NCI-H526 treated with DMSO at 0.1 percent for 48 hours (cell line): ENCODE data around the gene TARS2.

Experiments
- DNase-seq: peaks from one replicate; lab custom pipeline; 2025; lab: John Stamatoyannopoulos, UW

Gene TARS2

DNA sequence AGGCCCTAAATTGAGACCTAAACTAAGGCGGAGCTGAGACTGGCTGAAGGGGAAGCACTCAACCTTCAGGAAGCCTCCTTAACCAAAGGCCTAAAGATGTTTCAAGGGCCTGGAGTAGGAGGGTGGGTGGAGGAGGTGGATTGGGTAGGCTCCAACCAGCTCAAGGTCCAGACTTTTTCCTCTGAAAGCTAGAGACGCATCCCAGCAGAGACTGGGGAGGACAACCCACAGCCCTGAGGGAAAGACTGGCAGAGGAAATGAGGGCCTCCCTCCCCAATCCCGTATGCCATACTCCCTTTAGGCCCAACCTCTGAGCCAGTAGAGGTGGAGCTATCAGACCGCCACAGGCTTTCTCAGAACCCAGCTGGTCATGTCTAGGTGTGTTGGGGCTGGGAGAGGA is 21.8 kb downstream of the TARS2 start:
- no peak for DNase-seq

DNA sequence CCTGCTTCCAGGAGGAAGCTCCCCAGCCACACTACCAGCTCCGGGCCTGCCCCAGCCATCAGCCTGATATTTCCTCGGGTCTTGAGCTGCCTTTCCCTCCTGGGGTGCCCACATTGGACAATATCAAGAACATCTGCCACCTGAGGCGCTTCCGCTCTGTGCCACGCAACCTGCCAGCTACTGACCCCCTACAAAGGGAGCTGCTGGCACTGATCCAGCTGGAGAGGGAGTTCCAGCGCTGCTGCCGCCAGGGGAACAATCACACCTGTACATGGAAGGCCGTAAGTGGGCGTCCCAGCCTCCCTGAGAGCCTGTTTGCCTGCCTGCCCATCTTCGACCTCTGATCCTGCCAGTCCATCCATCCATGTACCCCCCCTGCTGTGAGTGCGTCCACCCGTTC is 24.3 kb downstream of the TARS2 start:
- DNase-seq: no peak

DNA sequence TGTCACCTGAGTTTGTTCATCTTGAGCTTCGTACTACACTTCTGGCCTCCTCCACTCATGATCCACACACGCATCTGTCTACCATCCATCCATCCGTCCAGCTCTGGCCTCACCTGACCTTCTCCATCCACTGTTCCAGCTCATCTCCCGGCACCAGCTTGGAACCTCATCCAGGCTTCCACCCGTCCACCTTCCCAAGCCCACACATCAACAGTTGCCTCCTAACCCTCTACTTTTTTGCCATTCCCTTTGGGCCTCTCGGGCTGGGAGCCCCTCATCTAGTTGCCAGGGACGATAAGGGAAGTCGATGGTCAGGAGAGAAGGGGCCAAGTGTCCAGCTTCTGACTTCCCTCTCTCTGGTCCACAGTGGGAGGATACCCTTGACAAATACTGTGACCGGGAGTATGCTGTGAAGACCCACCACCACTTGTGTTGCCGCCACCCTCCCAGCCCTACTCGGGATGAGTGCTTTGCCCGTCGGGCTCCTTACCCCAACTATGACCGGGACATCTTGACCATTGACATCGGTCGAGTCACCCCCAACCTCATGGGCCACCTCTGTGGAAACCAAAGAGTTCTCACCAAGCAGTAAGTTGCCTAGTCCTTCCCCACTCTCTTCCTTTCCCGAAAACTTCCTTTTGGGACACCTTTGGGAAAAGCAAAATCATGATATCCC is 24.9 kb downstream of the TARS2 start:
- DNase-seq: no peak

DNA sequence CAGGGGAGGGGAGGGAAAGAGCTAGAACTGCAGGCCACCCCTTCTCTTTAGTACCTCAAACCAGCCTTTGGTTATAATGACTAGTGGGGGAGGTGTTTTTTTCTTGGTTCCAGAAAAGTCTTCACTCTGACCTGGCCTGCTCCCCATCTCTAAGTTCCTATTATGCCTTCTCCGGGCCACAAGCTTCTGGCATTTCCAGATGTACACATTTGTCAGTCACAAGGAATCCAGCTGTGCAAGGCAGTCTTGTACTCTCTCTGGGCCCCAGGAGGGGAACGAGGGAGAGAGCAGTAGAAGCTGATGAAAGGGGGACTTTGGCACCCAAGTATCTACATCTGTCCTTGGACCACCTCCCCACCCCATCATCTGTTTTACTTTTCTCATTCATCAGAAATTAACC is 25.6 kb downstream of the TARS2 start:
- no peak for DNase-seq

DNA sequence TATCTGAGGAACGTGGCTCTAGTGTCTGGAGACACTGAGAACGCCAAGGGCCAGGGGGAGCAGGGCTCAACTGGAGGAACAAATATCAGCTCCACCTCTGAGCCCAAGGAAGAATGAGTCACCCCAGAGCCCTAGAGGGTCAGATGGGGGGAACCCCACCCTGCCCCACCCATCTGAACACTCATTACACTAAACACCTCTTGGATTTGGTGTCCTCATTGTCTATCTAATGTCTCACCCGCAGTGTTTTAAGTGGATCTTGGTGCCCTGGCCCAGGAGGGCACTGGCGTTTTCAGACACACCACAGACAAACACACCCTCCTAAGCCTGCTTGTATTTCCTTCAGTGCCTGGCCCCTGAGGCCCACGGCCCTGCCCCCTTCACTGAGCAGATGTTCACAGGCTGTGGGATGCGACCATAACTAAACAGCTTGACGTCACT is 26.2 kb downstream of the TARS2 start:
- no peak for DNase-seq

DNA sequence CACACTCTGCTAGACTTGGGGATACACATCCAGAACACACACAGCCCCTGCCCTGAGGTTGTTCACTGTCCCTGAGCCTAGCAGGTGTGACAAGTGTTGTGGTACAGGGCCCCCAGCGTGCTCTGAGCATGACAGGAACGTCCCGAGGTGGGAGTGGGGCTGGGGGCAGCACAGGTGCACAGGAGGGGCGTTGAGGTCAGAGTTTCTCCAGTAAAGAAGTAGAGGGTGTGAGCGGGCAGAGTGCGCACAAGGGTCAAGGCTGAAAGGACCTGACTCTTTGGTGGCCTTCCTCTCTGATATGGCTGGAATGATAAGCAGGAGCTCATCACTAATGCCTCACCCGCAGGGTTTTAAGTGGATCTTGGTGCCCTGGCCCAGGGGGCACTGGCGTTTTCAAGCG is 27.0 kb downstream of the TARS2 start:
- DNase-seq: no peak

DNA sequence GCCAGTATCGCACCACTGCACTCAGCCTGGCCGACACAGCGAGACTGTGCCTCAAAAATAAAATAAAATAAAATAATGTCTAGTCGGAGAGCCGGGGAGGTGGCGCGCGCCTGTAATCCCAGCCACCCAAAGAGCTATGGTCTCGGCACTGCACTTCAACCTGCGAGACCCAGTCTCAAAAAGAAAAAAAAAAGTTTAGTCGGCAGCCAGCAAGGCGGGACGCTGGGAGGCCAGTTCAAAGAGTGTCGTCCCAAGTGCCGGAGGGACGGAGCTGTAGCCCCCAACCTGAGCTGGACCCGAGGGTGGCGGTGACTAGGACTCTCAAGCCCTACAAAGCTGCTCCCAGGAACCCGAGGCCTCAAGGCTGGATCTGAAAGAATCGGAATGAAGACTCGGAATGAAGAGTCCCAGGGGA is 27.7 kb downstream of the TARS2 start:
- no peak for DNase-seq

DNA sequence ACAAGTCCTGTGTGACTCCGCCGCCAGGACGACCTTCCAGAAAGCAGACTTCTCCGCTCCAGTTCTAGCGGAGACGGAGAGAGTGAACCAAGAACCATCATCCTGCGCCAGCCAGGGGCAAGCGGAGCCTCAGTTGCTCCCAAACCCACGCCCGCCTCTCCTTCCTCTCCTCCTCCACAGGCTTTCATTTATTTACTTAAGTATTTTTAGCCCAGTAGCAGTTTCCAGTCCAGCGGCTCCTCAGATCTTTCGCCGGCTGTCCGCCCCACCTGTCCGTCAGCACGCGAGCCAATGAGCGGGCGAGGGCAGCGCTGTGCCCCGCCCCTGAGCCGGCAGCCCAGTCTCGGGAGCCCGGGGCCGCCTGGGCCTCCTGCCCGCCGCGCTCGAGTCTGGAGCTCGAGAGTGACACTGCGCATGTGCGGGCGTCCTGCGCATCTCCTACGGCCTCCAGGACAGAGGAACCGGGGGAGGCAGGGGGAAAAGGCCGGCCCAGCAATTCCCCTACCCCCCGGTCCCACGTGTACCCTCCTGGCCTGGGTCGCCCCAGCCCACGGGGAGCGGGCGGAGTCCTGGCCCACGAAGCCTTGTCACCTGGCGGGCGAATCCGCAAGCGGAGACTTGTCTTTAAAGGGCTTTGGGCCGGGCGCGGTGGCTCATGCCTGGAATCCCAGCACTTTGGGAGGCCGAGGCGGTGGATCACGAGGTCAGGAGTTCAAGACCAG is 28.3 kb downstream of the TARS2 start, which contains the start of gene FALEC:
Gene FALEC (plus strand): TSS at position 425 of the 722 bp plus-strand sequence.
- DNase-seq: peak; percentile 99

DNA sequence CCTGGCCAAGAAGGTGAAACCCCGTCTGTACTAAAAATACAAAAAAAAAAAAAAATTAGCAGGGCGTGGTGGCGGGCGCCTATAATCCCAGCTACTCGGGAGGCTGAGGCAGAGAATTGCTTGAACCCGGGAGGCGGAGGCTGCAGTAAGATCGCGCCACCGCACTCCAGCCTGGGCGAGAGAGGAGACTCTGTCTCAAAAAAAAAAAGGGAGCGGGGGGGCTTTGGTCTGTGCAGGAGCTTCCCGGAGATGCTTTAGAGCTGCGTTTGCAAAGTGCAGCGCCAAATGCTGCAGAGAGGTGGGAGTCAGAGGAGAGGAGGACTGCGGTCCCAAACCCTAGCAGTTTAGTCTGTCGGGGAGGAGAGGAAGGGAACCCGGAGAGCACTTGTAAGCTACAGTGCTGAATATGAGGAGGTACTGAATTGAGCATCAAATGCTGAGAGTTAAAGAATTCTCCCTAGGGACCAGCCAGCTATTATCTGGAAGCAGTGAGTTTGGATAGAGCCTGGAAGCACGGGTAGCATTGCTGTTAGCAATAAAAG is 28.9 kb downstream of the TARS2 start:
- peak; percentile 99 for DNase-seq

DNA sequence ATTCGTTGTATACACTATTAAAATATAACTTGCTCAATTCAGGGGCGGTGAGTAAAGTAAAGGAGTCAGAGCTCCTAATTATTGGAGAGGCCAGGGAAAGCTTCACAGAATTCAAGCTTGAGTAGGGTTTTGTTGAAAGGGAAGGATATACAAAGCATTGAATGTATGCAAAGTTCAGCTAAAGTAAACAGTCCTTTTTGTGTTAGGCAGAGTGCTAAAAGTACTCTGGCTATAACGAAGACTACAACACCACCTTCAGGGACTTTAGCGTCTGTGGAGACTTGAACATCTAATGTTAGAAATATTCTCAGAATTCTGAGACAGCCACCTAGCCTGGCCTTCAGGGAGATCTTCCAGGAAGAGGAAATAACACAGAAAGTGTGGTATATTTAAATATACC is 29.4 kb downstream of the TARS2 start:
- DNase-seq: peak; percentile 99

DNA sequence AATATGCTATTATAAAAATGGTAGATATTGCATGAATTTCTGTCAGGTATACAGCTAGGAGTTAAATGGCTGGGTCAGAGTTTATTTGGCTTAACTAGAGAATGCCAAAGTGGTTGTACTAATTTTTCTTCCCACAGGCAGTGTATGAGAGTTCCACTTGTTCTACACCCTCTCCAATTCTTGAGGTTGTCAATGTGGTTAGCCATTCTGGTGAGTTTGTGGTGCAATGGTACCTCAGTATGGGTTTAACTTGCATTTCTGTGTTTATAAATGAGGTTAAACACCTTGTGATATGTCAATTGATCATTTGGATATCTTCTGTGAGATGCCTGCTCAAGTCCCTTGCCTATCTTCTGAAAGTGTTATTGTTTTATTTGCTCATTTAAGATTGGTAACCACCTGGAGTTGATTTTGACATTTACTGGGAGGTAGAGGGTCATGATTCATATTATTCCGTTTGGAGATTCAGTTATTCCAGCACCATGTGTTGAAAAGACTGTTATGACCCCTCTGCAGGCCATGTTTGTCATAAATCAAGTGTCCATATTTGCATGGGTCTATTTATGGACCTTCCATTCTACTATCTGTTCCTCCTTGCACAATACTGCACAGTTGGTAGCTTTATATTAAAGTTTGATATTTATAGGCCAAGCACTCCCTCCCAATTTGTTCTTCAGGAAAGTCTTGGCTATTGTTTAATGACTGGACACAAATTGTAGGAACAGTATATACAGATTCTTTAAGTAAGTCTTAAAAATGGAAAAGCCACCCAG is 34.2 kb downstream of the TARS2 start:
- DNase-seq: peak; percentile 63

DNA sequence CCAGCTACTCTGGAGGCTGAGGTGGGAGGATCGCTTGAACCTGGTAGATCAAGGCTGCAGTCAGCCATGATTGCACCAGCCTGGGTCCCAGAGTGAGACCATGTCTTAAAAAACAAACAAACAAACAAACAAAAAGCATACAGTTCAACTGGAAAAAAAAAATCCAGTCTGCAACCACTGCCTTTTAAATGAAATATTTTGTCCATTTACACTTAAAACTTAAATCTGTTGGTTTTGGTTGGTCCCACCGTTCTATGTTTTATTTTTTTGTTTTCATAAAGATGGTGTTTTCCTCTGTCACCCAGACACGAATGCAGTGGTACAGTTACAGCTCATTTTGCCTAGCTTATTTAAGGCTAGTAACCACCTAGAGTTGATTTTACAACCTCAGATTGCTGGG is 38.1 kb downstream of the TARS2 start:
- DNase-seq: no peak

DNA sequence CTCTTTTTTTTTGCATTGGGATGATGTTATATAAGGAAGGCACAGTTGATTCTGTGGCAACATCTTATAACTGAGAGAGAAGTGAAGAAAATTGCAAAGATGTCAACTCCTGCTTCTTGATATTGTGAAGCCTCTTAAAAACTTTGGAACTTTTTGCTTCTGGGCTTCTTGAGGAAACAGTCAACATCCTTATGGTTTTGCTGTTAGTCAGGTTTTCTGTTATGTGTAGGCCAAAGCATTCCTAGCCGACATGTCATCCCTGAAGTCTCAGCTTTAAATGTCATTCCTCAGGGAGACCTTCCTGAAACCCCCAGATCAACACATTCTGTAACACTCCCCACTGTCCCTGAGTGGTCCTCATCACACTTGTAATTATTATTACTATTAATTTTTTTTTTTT is 41.0 kb downstream of the TARS2 start:
- no peak for DNase-seq

DNA sequence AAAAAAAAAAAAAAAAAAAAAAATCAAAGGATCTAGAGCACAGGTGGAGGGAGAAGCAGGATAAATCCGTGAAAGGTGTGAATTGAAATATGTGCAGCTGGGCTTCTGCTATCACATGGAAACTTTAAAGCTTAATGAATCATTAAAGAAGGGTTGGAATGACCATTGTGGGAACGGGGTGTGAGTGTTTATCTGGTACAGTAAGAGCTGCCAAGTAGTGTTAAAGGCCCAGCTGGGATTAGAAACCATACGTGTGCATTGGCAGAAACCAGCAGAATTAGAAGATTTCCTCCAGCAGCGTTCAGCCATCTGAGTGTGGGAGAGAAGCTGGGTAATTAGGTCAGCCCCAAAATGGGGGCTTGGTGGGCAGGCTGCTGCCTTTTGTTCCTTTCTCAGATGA is 41.8 kb downstream of the TARS2 start:
- no peak for DNase-seq

DNA sequence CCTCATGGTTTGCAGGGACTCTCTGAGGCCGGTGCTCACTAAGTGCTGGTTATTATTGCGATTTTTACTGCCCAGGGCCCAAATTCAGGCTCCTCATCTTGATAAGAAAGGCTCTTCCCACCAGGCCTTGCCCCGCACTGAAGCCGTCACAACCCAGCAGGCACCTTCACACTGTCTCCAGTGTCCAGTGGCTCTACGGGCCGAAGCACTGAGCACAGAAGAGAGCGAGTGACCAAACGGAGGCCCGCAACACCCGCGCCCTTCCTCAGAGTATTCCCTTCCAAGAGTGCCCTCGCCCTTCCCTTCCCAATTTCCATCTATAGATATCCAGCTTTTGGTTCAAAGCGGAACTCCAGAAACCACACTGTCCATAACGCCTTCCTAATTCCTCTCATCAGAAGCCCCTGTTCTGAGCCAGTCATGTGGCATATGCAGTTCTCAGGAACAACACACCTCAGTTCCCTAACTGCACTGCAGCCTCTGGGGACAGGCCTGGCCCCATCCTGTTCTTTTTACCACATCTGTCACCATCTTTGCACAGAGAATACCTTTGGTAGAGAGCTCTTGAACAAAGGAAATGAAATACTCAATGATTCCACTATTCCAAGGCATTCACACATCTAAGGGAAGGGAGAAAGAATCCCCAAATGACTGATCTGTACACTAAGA is 43.4 kb downstream of the TARS2 start:
- DNase-seq: no peak

DNA sequence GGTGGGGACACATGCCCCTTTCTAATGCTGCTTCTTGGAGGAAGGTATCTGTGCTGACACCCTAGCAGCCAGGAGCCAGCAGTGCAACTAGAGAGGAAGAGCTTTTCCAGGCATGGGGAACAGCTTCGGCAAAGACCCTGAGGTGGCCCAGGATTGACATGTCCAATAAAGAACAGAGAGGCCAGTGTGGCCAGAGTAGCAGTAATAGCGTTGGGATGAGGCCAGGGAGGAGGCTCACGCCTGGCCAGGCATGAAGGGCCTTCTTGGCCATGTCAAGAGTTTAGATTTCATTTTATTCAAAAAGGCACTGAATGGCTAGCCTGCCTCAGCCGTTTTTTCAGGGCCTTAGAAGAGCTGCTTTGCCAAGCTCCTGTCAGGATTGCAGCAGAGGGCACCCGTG is 45.6 kb downstream of the TARS2 start:
- DNase-seq: no peak

DNA sequence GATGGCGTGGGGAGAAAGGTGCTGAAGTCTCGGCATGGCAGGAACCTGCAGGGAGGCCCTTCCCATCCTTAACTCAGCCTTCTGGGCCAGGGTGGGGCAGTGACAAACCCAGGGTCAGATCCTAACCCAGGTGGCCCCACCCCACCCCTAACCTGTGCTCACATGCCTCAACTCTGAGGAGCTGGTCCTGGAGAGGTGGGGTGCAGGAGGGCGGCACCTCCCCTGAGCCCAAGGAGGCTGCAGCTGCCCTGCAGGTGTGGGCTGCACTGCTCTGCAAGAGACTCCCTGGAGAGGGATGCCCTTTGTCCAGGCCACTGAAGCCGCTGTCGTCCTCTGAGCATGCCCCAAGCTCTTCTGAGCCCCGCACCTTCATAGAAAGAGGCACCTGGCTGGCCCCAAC is 46.8 kb downstream of the TARS2 start:
- DNase-seq: no peak

DNA sequence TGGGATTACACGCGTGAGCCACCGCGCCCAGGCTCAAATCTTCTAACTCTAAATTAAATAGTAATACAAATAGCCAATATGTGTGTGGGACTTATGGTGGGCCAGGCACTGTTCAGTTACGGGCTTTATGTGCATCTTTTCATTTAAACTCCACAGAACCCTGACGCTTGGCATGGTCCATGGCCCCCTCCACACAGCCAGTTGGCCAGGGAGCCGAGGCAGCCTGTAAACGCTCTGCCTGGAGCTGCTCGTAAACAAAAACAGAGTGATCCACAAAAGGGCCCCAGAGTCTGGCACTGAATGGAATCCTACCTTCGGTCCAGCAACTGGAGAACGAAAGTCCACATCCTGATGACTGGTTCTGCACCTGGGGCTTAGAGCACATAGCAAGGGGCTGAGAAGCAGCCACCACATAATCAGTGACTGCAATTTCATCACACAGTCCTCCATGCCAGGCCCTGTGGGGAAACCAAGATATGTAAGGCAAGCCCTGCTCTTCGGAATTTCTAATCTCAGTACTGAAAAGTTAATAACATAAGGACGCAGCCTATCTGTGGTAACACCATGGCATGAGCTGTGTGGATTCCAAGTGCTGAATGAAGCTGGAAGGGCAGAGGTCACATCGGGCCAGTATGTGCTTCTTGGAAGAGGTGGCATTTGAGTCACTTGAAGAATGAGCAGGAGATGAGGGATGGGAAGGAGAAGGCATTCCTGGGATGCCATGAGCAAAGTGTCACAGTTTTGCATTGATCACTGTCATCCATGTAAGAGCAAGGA is 48.5 kb downstream of the TARS2 start:
- DNase-seq: no peak

DNA sequence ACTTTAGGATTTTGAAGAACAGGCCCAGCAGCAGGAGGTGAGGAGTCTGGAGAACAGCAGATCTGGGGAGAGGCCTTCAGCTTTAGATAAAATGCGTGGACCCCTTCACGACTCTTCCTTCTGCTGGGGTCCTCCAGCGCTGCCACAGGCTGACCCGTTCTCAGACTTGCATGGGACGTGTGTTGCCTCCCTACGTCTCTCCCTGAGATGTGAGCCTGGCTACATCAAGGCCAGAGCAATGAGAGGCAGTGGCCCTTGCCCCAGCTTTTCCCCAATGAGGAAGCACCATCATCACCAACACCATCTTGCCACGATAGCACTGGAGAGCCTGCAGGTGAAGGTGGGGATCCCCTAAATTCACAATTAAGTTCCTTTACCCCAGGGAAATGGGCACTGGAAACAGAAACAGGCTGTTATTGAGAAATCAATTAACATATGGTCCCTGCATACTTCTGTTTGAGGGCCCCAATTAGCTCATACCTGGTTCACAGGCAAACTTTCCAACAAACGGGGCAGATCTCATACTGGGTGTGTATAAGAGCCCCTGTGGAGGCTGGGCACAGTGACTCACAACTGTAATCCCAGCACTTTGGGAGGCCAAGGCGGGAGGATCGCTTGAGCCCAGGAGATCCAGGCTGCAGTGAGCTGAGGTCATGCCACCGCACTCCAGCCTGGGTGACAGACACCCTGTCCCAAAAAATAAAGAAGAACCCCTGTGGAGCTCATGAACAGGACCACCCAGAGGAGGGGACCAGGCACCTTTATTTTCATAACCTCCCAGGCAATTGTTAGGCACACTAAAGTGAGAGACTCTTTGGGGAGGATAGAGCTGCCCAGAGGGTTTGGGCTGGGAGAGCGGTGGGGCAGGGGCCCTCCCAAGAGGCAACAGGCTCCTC is 49.9 kb downstream of the TARS2 start:
- no peak for DNase-seq
